GM15510 (cell line): Measurements from ENCODE around the gene FMC1.

Experiments used
- POLR2A ChIP-seq: IDR thresholded peaks from 3 replicates; pipeline ENCODE4 v1.6.1; 2011; ENCODE audit warnings: borderline replicate concordance; ENCODE audit not compliant: insufficient read length; ENCODE audit errors: extremely low read depth

Gene FMC1, protein sequence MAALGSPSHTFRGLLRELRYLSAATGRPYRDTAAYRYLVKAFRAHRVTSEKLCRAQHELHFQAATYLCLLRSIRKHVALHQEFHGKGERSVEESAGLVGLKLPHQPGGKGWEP

GRCh38 chr7:139341058-139341775 is at the start of gene FMC1:
TSS of gene FMC1 (plus strand) at chr7:139341337. CDS start at chr7:139341385, 48 bp downstream.
- TF ChIP-seq POLR2A, result peak; percentile 51

DNA sequence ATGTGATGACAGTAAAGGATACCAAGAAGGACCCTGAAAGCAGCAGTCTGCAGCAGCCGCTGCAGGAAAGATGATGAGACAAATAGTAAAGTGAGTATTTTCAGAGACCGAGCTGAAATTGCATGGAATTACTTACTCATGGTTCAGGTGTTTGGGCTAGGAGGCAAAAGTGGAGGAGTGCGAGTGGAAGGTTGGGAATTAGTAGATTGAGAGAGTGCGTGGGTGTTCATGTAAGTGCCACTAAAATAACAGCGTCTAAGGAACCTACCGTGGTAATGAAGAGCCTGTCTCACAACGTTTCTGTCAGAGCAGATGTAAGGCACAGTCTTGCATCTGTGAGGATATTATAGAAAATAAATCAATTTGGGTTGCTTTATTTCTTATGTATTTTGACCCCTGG is 48.3 kb upstream of the FMC1 start:
- no peak for TF ChIP-seq POLR2A

GRCh38 chr7:139293534-139293933 is 47.6 kb upstream of the FMC1 start:
- TF ChIP-seq POLR2A, result no peak

DNA sequence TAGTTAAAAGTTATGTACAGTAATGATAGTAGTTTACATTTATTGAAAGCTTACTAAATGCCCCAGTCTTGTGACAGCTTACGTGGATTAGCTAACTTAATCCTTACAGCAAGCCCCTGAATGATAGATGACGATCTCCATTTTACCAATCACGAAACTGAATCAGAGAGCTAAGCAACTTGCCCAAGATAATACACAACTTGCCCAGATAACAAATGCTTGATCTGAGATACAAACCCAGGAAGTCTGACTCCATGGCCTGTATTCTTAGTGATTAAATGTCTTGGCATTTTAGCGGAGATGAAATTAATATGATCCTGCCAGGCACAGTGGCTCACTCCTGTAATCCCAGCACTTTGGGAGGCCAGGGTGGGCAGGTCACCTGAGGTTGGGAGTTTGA is 46.9 kb upstream of the FMC1 start:
- TF ChIP-seq POLR2A, result no peak

DNA sequence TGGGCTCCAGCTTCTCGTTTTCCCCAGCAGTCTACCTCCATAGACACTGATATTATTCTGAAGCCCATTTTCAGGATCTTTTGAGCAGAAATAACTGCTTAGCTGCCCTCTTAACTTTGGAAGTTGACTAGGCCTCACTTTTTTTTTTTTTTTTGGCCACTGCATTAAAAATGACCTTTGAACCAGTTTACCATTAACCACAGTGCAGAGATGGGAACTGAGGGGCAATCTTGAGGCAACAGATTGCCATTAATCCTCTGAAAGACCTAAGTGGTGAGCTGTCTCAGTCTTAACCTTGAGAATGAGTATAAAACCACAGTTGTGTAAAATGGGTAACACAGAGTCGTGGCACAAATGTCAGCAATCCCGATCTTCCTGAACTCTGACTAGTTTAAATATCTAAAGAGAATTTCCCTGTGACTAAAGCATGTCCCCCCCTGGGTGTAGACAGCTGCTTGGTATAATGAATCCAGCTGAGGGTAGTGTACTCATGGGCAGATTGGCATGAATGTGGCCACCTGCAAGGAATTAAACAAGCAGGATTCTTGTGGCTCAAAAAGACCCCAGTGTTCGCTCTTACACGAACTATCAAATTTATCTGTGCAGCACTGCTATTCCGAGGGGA is 46.1 kb upstream of the FMC1 start:
- TF ChIP-seq POLR2A, result no peak

- TF ChIP-seq POLR2A, result no peak
These were observed 43.3 kb upstream of the FMC1 start for GRCh38 chr7:139297795-139298194.

DNA sequence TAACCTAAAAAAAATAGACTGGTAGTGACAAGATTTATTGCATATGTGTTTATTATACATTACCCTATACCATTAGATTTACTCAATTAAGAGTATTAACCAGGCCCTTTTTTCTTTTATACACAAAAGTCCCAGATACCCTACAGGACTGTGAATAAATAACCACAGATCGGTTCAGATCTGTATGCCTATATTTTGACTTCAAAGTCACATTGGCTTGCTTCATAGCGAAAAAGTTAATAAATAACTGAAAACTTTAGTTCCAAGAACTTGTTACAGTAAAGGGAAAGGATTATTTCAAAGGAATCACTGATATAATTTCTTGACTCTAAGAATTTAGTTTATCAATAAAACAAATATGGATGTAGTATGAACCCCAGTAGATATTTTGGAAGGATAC is 41.8 kb upstream of the FMC1 start:
- no peak for TF ChIP-seq POLR2A

DNA sequence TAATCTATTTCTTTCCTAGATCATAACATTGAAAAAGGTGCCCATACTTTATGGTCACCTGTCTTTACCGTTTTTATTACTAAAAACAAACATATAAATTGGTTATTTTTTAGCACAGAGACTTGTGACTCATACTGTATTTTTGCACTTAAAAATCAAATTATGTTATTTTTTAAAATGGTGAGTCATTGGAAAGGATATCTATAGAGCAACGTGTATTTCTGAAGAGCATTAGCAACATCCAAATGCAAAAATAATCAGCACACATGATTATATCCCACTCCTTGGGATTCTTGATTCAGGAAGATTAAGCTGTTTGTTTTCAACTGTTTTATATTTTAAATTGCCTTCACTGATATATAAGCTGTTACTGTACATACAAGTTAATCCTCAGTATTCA is 40.7 kb upstream of the FMC1 start:
- no peak for TF ChIP-seq POLR2A

- no peak for TF ChIP-seq POLR2A
These were observed 36.6 kb upstream of the FMC1 start for GRCh38 chr7:139304517-139304916.

DNA sequence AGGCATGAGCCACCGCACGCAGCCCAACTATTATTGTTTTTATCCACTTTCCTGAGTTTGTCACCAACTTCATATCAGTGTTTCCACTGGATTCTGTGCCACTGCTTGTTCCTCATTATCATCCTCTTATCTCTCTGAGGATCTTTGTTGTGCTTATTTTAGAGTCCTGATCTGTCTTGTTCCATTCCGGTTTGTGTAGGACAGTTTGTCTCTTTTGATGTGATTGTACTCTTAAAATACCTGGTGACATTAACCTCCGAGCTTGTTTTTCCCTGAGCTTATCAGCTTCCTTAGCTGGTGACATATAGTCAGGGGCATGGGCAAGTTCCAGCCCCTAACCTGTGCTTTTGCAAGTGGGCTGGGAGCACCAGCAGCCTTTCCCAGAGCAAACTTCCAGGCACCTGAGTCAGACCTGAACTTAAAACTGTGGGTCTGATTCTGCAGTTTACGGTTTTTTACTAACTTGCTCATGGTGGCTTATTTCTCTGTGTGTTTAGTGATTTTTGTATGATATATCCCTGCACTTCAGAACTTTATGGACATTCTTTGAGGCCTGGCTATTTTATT is 23.1 kb upstream of the FMC1 start:
- no peak for TF ChIP-seq POLR2A

- no peak for TF ChIP-seq POLR2A
These were observed 19.9 kb upstream of the FMC1 start for GRCh38 chr7:139321071-139321745.

DNA sequence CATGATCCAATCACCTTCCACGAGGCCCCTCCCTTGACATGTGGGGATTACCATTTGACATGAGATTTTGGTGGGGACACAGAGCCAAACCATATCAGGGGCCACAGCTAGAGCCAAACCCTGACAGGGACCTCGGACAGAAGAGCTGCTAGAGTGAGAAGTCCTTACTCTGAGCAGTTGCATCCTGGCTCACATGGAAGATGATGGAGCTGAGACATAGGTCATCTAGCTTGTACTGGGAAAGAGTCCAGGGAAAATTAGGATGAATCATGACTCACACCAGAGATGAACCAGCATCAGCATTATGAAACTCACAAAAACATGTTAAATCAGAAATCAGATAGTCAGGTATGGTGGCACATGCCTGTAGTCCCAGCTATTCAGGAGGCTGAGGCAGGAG is 12.8 kb upstream of the FMC1 start:
- TF ChIP-seq POLR2A, result no peak

DNA sequence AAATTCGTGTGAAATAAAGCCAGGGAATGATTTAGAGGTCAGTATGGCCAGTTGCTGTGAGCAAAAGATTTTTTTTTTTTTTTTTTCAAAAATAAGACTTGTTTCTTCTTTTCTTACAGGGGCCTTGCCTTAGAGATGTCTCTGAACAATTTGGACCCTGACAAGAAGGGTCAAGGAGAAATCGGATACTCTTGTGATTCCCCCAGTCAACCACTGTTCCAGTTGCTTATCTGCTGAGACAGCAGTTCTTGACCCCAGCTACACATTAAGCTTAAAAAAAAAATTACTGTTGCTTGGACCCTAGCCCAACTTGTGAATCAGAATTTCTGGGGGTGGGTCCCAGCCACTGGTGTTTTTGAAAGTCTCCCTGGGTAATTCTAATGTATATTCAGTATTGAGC is 12.0 kb upstream of the FMC1 start:
- TF ChIP-seq POLR2A, result no peak

DNA sequence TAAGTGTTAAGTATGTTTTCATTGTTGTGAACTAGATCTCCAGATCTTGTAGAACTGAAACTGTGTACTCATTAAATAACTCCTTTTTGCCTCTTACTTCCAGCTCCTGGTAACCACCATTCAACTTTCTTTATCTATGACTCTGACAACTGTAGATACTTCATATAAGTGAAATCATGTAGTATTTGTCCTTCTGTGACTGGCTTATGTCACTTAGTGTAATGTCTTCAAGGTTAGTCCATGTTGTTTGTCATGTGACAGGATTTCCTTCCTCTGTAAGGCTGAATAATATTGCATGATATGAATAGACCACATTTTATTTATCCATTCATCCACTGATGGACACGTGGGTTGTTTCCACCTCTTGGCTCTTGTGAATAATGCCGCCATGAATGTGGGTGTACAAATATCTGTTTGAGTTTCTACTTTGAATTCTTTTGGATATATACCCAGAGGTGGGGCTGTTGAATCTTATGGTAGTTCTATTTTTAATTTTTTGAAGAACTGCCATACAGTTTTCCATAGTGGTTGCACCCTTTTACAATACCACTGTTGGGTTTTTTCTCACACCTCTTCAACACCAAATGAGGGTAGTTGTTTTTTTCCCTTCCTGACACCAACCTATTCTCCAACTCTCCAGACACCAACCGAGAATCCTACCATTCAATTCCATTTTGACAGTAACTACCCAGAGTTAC is 10.7 kb upstream of the FMC1 start:
- no peak for TF ChIP-seq POLR2A
